Measurements from ENCODE around the gene SLC66A1. TPM values are rescaled to one million over a fixed set of nuclear protein-coding genes. Genes with fewer than 3 reads are reported as not detected.
A peak's percentile ranks its signal among the peaks of the same experiment; 100 is the strongest.

The SLC66A1 gene
- polyA plus RNA-seq, 6 donors from 2014 or later, result 5.6 to 8.8 (median 6.3) TPM; not detected in 1

GRCh38 chr1:19343617-19344350 is 31.7 kb downstream of the SLC66A1 start:
- no peaks in the 10 kb centered on the region for H3K27me3 Mint-ChIP-seq
- no peak overlapping the region for H3K4me3 Mint-ChIP-seq
- H3K36me3 Mint-ChIP-seq, result peaks cover 4 to 8% of the 10 kb centered on the region in 2 donors

GRCh38 chr1:19344372-19344810 is 32.3 kb downstream of the SLC66A1 start:
- H3K4me1 Mint-ChIP-seq, result peaks cover 14 to 20% (median 16%) of the 10 kb centered on the region in 3 donors
- H3K4me3 Mint-ChIP-seq, result no peak overlapping the region
- no peaks in the 10 kb centered on the region for H3K9me3 Mint-ChIP-seq
- ATAC-seq (ENCODE audit: low read depth in 2 of 2) (peak; percentile 58 to 60), DNase-seq (peak; percentile 32)
- H3K36me3 Mint-ChIP-seq, result peaks cover 4 to 8% of the 10 kb centered on the region in 2 donors
- H3K27ac Mint-ChIP-seq, result peak overlapping the region in 1 of 6 donors; percentile 26
- H3K27me3 Mint-ChIP-seq, result no peaks in the 10 kb centered on the region

More at GRCh38 chr1:19343617-19344350, 31.7 kb downstream of the SLC66A1 start:
- ATAC-seq (ENCODE audit: low read depth in 2 of 2) (no peak), DNase-seq (no peak)
- no peak overlapping the region for H3K27ac Mint-ChIP-seq
- no peaks in the 10 kb centered on the region for H3K9me3 Mint-ChIP-seq
- H3K4me1 Mint-ChIP-seq, result peaks cover 14 to 19% (median 16%) of the 10 kb centered on the region in 3 donors

GRCh38 chr1:19344831-19345230 is 32.7 kb downstream of the SLC66A1 start:
- Mint-ChIP-seq H3K4me3 (no peak overlapping the region), H3K27ac (peak overlapping the region in 1 of 6 donors; percentile 26), H3K36me3 (peaks cover 4 to 8% of the 10 kb centered on the region in 2 donors)

GRCh38 chr1:19345391-19345790 is 33.3 kb downstream of the SLC66A1 start:
- Mint-ChIP-seq H3K27ac (no peak overlapping the region), H3K9me3 (no peaks in the 10 kb centered on the region), H3K4me3 (no peak overlapping the region), H3K4me1 (peaks cover 16 to 20% (median 20%) of the 10 kb centered on the region in 3 donors), H3K36me3 (peaks cover 8% of the 10 kb centered on the region in 2 donors), H3K27me3 (no peaks in the 10 kb centered on the region)
- ATAC-seq (ENCODE audit: low read depth in 2 of 2) (no peak), DNase-seq (no peak)

More at GRCh38 chr1:19344831-19345230, 32.7 kb downstream of the SLC66A1 start:
- H3K9me3 Mint-ChIP-seq, result no peaks in the 10 kb centered on the region
- ATAC-seq (ENCODE audit: low read depth in 2 of 2), result no peak
- H3K27me3 Mint-ChIP-seq, result no peaks in the 10 kb centered on the region
- DNase-seq, result no peak
- peaks cover 14 to 20% (median 16%) of the 10 kb centered on the region in 3 donors for H3K4me1 Mint-ChIP-seq

- ATAC-seq (ENCODE audit: low read depth in 2 of 2) (no peak), DNase-seq (no peak)
- H3K27me3 Mint-ChIP-seq, result no peaks in the 10 kb centered on the region
- H3K9me3 Mint-ChIP-seq, result no peaks in the 10 kb centered on the region
- H3K27ac Mint-ChIP-seq, result peak overlapping the region in 3 of 6 donors; percentile 6 to 56 (median 53)
- no peak overlapping the region for H3K4me3 Mint-ChIP-seq
- peaks cover 8 to 9% of the 10 kb centered on the region in 2 donors for H3K36me3 Mint-ChIP-seq
- H3K4me1 Mint-ChIP-seq, result peaks cover 16 to 20% (median 20%) of the 10 kb centered on the region in 3 donors
Measured at GRCh38 chr1:19346026-19346425, 33.9 kb downstream of the SLC66A1 start.

GRCh38 chr1:19347533-19348172 is 35.5 kb downstream of the SLC66A1 start:
- H3K4me3 Mint-ChIP-seq, result no peak overlapping the region
- DNase-seq (no peak), ATAC-seq (ENCODE audit: low read depth in 2 of 2) (peak; percentile 27 to 28)
- peaks cover 6 to 15% (median 12%) of the 10 kb centered on the region in 3 donors for H3K4me1 Mint-ChIP-seq
- peak overlapping the region in 2 of 6 donors; percentile 18 to 56 for H3K27ac Mint-ChIP-seq
- H3K27me3 Mint-ChIP-seq, result no peaks in the 10 kb centered on the region
- no peaks in the 10 kb centered on the region for H3K9me3 Mint-ChIP-seq
- H3K36me3 Mint-ChIP-seq, result peaks cover 4 to 5% of the 10 kb centered on the region in 2 donors

GRCh38 chr1:19348441-19349198 is 36.5 kb downstream of the SLC66A1 start:
- no peaks in the 10 kb centered on the region for H3K27me3 Mint-ChIP-seq
- ATAC-seq (ENCODE audit: low read depth in 2 of 2), result no peak
- H3K9me3 Mint-ChIP-seq, result no peaks in the 10 kb centered on the region
- peaks cover 0 to 5% of the 10 kb centered on the region in 2 donors for H3K36me3 Mint-ChIP-seq
- H3K27ac Mint-ChIP-seq, result peak overlapping the region in 3 of 6 donors; percentile 47 to 78 (median 68)
- peaks cover 7 to 15% (median 12%) of the 10 kb centered on the region in 3 donors for H3K4me1 Mint-ChIP-seq
- DNase-seq, result no peak
- no peak overlapping the region for H3K4me3 Mint-ChIP-seq

- no peak for DNase-seq
- no peak for ATAC-seq (ENCODE audit: low read depth in 2 of 2)
- Mint-ChIP-seq H3K36me3 (peaks cover 0 to 5% of the 10 kb centered on the region in 2 donors), H3K4me3 (no peak overlapping the region), H3K4me1 (peaks cover 3 to 15% (median 12%) of the 10 kb centered on the region in 3 donors), H3K27ac (peak overlapping the region in 2 of 6 donors; percentile 83 to 90), H3K9me3 (no peaks in the 10 kb centered on the region), H3K27me3 (no peaks in the 10 kb centered on the region)
Measured at GRCh38 chr1:19349999-19350398, 37.9 kb downstream of the SLC66A1 start.

- Mint-ChIP-seq H3K9me3 (no peaks in the 10 kb centered on the region), H3K27me3 (no peaks in the 10 kb centered on the region), H3K4me3 (no peak overlapping the region), H3K27ac (no peak overlapping the region), H3K4me1 (peaks cover 3 to 15% (median 12%) of the 10 kb centered on the region in 3 donors), H3K36me3 (peaks cover under 1 to 5% of the 10 kb centered on the region in 2 donors)
- DNase-seq, result no peak
- ATAC-seq (ENCODE audit: low read depth in 2 of 2), result no peak
Measured at GRCh38 chr1:19350566-19350965, 38.4 kb downstream of the SLC66A1 start.

GRCh38 chr1:19351873-19352272 is 39.7 kb downstream of the SLC66A1 start:
- H3K4me1 Mint-ChIP-seq, result peaks cover 6 to 15% (median 12%) of the 10 kb centered on the region in 3 donors
- no peak overlapping the region for H3K4me3 Mint-ChIP-seq
- H3K27me3 Mint-ChIP-seq, result no peaks in the 10 kb centered on the region
- H3K9me3 Mint-ChIP-seq, result no peaks in the 10 kb centered on the region
- peak overlapping the region in 1 of 6 donors; percentile 57 for H3K27ac Mint-ChIP-seq
- DNase-seq (no peak), ATAC-seq (ENCODE audit: low read depth in 2 of 2) (no peak)
- peaks cover 5 to 7% of the 10 kb centered on the region in 2 donors for H3K36me3 Mint-ChIP-seq

- DNase-seq (no peak), ATAC-seq (ENCODE audit: low read depth in 2 of 2) (no peak)
- no peak overlapping the region for H3K4me3 Mint-ChIP-seq
- peaks cover 6 to 12% (median 10%) of the 10 kb centered on the region in 3 donors for H3K4me1 Mint-ChIP-seq
- no peaks in the 10 kb centered on the region for H3K9me3 Mint-ChIP-seq
- H3K36me3 Mint-ChIP-seq, result peaks cover 5 to 7% of the 10 kb centered on the region in 2 donors
- no peak overlapping the region for H3K27ac Mint-ChIP-seq
- no peaks in the 10 kb centered on the region for H3K27me3 Mint-ChIP-seq
Measured at GRCh38 chr1:19352839-19353238, 40.7 kb downstream of the SLC66A1 start.

- Mint-ChIP-seq H3K36me3 (peaks cover 5 to 7% of the 10 kb centered on the region in 2 donors), H3K4me3 (no peak overlapping the region), H3K27ac (peak overlapping the region in 1 of 6 donors; percentile 32), H3K4me1 (peaks cover 5 to 9% (median 6%) of the 10 kb centered on the region in 3 donors), H3K9me3 (no peaks in the 10 kb centered on the region), H3K27me3 (no peaks in the 10 kb centered on the region)
- ATAC-seq (ENCODE audit: low read depth in 2 of 2) (no peak), DNase-seq (no peak)
Measured at GRCh38 chr1:19353596-19353995, 41.5 kb downstream of the SLC66A1 start.

GRCh38 chr1:19354531-19354981 is 42.4 kb downstream of the SLC66A1 start:
- Mint-ChIP-seq H3K36me3 (peaks cover 5 to 7% of the 10 kb centered on the region in 2 donors), H3K4me3 (no peak overlapping the region), H3K9me3 (no peaks in the 10 kb centered on the region), H3K27me3 (no peaks in the 10 kb centered on the region), H3K27ac (no peak overlapping the region), H3K4me1 (peaks cover 2 to 6% (median 6%) of the 10 kb centered on the region in 3 donors)
- ATAC-seq (ENCODE audit: low read depth in 2 of 2) (no peak), DNase-seq (no peak)

Data from naive B cell (primary cell).